Tibial nerve (tissue), 4 donors: ENCODE measurements around the gene THSD7B. TPM values are rescaled to one million over a fixed set of nuclear protein-coding genes. Genes with fewer than 3 reads are reported as not detected.

ENCODE experiments used
- DNase-seq, 2 donors: peaks; one replicate each; pipeline ENCODE4 v3.0.0-alpha.2; 2019; ENCODE audit warnings: low spot score in 2 of 2
- H3K27ac ChIP-seq, 4 donors: fragments of 200-600 bp; sonication (generic) in 3 of 4; one replicate each; pipeline ENCODE4 v1.5.1; 2017 to 2019; ENCODE audit warnings: mild to moderate bottlenecking in 1 of 4
- H3K27me3 ChIP-seq, 2 donors: fragments of 200-600 bp; sonication (generic) in 1 of 2; one replicate each; pipeline versions ENCODE4 v1.5.1 to v1.6.0; 2017 to 2019
- H3K36me3 ChIP-seq, 3 donors: fragments of 200-600 bp; sonication (generic); one replicate each; pipeline ENCODE4 v1.5.1; 2018 to 2019
- H3K4me1 ChIP-seq, 4 donors: fragments of 200-600 bp; sonication (generic) in 3 of 4; one replicate each; pipeline ENCODE4 v1.5.1; 2017 to 2019
- H3K4me3 ChIP-seq, 4 donors: fragments of 200-600 bp; sonication (generic) in 3 of 4; one replicate each; pipeline ENCODE4 v1.5.1; 2017 to 2019; ENCODE audit warnings: mild to moderate bottlenecking in 1 of 4, moderate library complexity in 1 of 4
- H3K9me3 ChIP-seq, 4 donors: fragments of 200-600 bp; sonication (generic) in 3 of 4; one replicate each; pipeline ENCODE4 v1.5.1; 2017 to 2019
- CTCF ChIP-seq, 5 experiments: fragments of 200-600 bp in 3 of 5; fragments of 450-650 bp in 2 of 5; sonication (generic) in 3 of 5; IDR thresholded peaks; one replicate each; pipeline ENCODE4 v1.5.1; 2016 to 2019; ENCODE audit warnings: antibody characterized with exemption in 5 of 5, mild to moderate bottlenecking in 3 of 5, moderate library complexity in 2 of 5
- EP300 ChIP-seq, 2 donors: sonication (generic); formaldehyde crosslinking; IDR thresholded peaks; one replicate each; pipeline ENCODE4 v1.6.1; 2017; ENCODE audit warnings: antibody characterized with exemption in 2 of 2, mild to moderate bottlenecking in 1 of 2
- POLR2A ChIP-seq, 2 donors: fragments of 450-650 bp; IDR thresholded peaks; one replicate each; pipeline ENCODE4 v1.6.1; 2017; ENCODE audit warnings: antibody characterized with exemption in 2 of 2, mild to moderate bottlenecking in 2 of 2, moderate library complexity in 2 of 2
- WGBS, 2 donors: methylation state at CpG; one replicate each; pipeline ENCODE4 v1.1.5; 2018; 5-methylcytosine and 5-hydroxymethylcytosine counted together
- total RNA-seq, 4 donors: library from RNA; depleted of rRNA; stranded (reverse); fragments of >200 nt; gene quantifications; one replicate each; pipeline ENCODE4 v1.1.0, GENCODE V29; 2016

The THSD7B gene
- total RNA-seq, 4 donors from 2014 or later, result 1.5 to 13.8 (median 6.7) TPM

- peaks cover 0 to 23% (median 0%) of the 10 kb centered on the region in 4 donors for H3K9me3 ChIP-seq
Observed at GRCh38 chr2:137590102-137590501, 824.8 kb downstream of the THSD7B start.

GRCh38 chr2:137607722-137608318, 842.5 kb downstream of the THSD7B start:
- Histone ChIP-seq H3K36me3 (no peaks in the 10 kb centered on the region), H3K27me3 (no peaks in the 10 kb centered on the region), H3K4me1 (no peaks in the 10 kb centered on the region), H3K9me3 (no peaks in the 10 kb centered on the region), H3K4me3 (no peak overlapping the region), H3K27ac (no peak overlapping the region)
- TF ChIP-seq EP300 (IDR thresholded peaks at IDR 0.05) (no peak), POLR2A (IDR thresholded peaks at IDR 0.05) (no peak), CTCF (IDR thresholded peaks at IDR 0.05) (no peak)
- 58% methylated on average over 2 of the region's 2 CpGs for WGBS, 2 donors
- DNase-seq, result no peak

More at GRCh38 chr2:137590102-137590501, 824.8 kb downstream of the THSD7B start:
- Histone ChIP-seq H3K36me3 (no peaks in the 10 kb centered on the region), H3K27ac (no peak overlapping the region), H3K4me3 (no peak overlapping the region), H3K4me1 (no peaks in the 10 kb centered on the region), H3K27me3 (no peaks in the 10 kb centered on the region)
- no peak for DNase-seq
- no peak for TF ChIP-seq CTCF (IDR thresholded peaks at IDR 0.05)
- TF ChIP-seq POLR2A (IDR thresholded peaks at IDR 0.05), result no peak
- TF ChIP-seq EP300 (IDR thresholded peaks at IDR 0.05), result no peak

GRCh38 chr2:137638932-137639331, 873.6 kb downstream of the THSD7B start:
- Histone ChIP-seq H3K27ac (no peak overlapping the region), H3K27me3 (no peaks in the 10 kb centered on the region), H3K9me3 (no peaks in the 10 kb centered on the region), H3K4me3 (no peak overlapping the region), H3K4me1 (no peaks in the 10 kb centered on the region), H3K36me3 (no peaks in the 10 kb centered on the region)
- no peak for DNase-seq
- WGBS, 2 donors, result 64 to 83% methylated on average over 4 of the region's 4 CpGs
- TF ChIP-seq CTCF (IDR thresholded peaks at IDR 0.05) (no peak), EP300 (IDR thresholded peaks at IDR 0.05) (no peak)

- Histone ChIP-seq H3K9me3 (no peaks in the 10 kb centered on the region), H3K27ac (no peak overlapping the region), H3K27me3 (no peaks in the 10 kb centered on the region), H3K36me3 (no peaks in the 10 kb centered on the region), H3K4me1 (no peaks in the 10 kb centered on the region), H3K4me3 (no peak overlapping the region)
- WGBS, 2 donors, result 66 to 72% methylated on average over 2 of the region's 2 CpGs
- no peak for DNase-seq
- no peak for TF ChIP-seq POLR2A (IDR thresholded peaks at IDR 0.05)
- TF ChIP-seq EP300 (IDR thresholded peaks at IDR 0.05), result no peak
- TF ChIP-seq CTCF (IDR thresholded peaks at IDR 0.05), result no peak
Observed at GRCh38 chr2:137644731-137645130, 879.4 kb downstream of the THSD7B start.

- H3K27ac ChIP-seq, result no peak overlapping the region
- 82 to 91% methylated on average over 2 of the region's 2 CpGs for WGBS, 2 donors
- TF ChIP-seq EP300 (IDR thresholded peaks at IDR 0.05) (no peak), POLR2A (IDR thresholded peaks at IDR 0.05) (no peak), CTCF (IDR thresholded peaks at IDR 0.05) (no peak)
- no peaks in the 10 kb centered on the region for H3K4me1 ChIP-seq
- no peaks in the 10 kb centered on the region for H3K36me3 ChIP-seq
- DNase-seq, result no peak
- H3K27me3 ChIP-seq, result no peaks in the 10 kb centered on the region
- H3K4me3 ChIP-seq, result no peak overlapping the region
- peaks cover 0 to 5% (median 0%) of the 10 kb centered on the region in 4 donors for H3K9me3 ChIP-seq
Observed at GRCh38 chr2:137654046-137654445, 888.7 kb downstream of the THSD7B start.
